HG03175 (cell line): ENCODE data around the gene OMP.

Source experiments
- ATAC-seq: cut with Tn5 transposase; IDR thresholded peaks from one replicate; pipeline ENCODE4 v1.9.1; 2021; ENCODE audit warnings: mild to moderate bottlenecking, moderate library complexity; ENCODE audit not compliant: unreplicated experiment

OMP gene

DNA sequence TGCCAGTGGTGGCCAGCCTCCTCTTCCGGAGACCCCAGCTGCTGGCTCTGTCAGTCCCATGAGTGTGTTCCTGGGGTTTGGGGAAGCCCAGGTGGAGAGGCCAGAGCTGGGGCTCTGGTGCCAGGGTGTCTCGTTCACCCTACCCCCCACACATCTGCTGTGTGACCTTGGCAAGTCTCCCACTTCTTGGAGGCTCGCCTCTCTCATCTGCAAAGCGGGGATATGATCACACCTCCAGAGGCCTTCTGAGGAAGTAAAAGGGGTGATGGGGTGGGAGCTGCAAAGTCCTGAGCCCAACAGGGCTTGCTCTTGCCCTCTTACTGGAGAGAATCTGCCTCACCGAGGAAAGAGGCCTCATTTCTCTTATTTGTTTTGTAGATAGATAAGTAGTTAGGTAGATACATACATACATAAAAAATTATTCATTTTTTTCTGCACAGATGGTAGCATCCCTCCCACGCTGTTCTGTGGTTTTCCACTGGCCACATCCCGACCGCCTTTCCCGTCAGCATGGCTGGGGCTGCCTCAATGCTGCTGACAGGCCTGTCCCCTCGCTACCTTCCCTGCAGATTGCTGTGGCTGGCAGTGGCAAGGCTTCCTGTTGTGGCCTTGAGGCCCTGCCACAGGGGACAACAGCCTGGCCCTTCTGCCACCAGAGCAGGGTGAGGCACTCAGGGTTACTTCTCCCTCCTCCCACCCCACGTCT lies 49.3 kb downstream of the OMP start:
- no peak for ATAC-seq

DNA sequence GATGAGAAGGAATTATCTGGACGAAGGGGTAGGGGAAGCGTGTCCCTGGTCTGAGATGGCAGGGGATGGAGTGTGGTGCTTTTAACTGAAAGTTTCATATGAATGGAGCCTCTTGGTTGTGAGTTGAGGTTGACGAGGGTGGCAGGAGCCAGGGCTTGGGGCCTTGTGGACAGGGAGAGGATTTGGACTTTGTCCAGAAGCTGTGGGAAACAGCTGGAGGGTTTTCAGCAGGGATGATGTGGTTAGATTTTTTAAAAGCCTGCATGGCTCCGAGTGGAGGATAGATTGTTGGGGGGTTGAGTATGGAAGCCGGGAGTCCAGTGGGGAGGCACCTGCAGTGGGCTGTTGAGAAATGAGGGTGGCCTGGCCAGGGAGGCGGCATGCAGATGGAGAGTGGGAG lies 50.2 kb downstream of the OMP start:
- no peak for ATAC-seq
